SK-N-MC (cell line): ENCODE results near the gene NSD1.

Source experiments
- DNase-seq: peaks from one replicate; pipeline ENCODE4 v3.0.0-alpha.2; 2011; ENCODE audit warnings: low read depth, low spot score
- H3K27ac ChIP-seq: fragments of 200-600 bp; sonication (generic); 2 replicates; pipeline ENCODE4 v1.5.1; 2016; ENCODE audit warnings: mixed run types
- H3K36me3 ChIP-seq: fragments of 200-600 bp; sonication (generic); 2 replicates; pipeline ENCODE4 v1.6.1; 2017; ENCODE audit warnings: antibody characterized with exemption, low read length, mixed read lengths; ENCODE audit not compliant: insufficient read depth
- H3K4me3 ChIP-seq: fragments of 200-600 bp; sonication (generic); 2 replicates; pipeline ENCODE4 v1.5.1; 2016
- H3K9ac ChIP-seq: fragments of 200-600 bp; sonication (generic); 2 replicates; pipeline ENCODE4 v1.8.0; 2017; ENCODE audit warnings: mixed run types, mixed read lengths; ENCODE audit not compliant: insufficient read length
- H3K9me3 ChIP-seq: fragments of 200-600 bp; sonication (generic); 2 replicates; pipeline ENCODE4 v1.6.1; 2017; ENCODE audit warnings: low read depth, mild to moderate bottlenecking, antibody characterized with exemption, low read length, moderate library complexity, mixed read lengths
- EZH2 ChIP-seq: fragments of 200-600 bp; sonication (generic); IDR thresholded peaks from one replicate; pipeline ENCODE4 v1.6.1; 2017; ENCODE audit warnings: antibody characterized with exemption
- FOXP2 ChIP-seq: optimal IDR thresholded peaks from 2 replicates; pipeline ENCODE3; 2011; ENCODE audit warnings: mild to moderate bottlenecking, moderate library complexity; ENCODE audit not compliant: insufficient read depth; ENCODE audit errors: extremely low read length, control extremely low read depth
- POLR2AphosphoS5 ChIP-seq: IDR thresholded peaks from 2 replicates; pipeline ENCODE4 v1.6.1; 2012; ENCODE audit warnings: mild to moderate bottlenecking, low read depth, low read length, borderline replicate concordance

NSD1 gene

GRCh38 chr5:177212242-177212641 lies 78.7 kb downstream of the NSD1 start:
- Histone ChIP-seq H3K9me3 (no peaks in the 10 kb centered on the region), H3K27ac (no peak overlapping the region), H3K36me3 (peaks cover 36% of the 10 kb centered on the region), H3K9ac (no peak overlapping the region), H3K4me3 (no peak overlapping the region)
- DNase-seq: no peak
- no peak for TF ChIP-seq POLR2AphosphoS5
- no peak for TF ChIP-seq FOXP2
- no peak for TF ChIP-seq EZH2

- H3K27ac ChIP-seq: no peak overlapping the region
- no peaks in the 10 kb centered on the region for H3K9me3 ChIP-seq
- DNase-seq: no peak
- no peak overlapping the region for H3K9ac ChIP-seq
- TF ChIP-seq EZH2 (no peak), FOXP2 (no peak), POLR2AphosphoS5 (no peak)
- peaks cover 14% of the 10 kb centered on the region for H3K36me3 ChIP-seq
- no peak overlapping the region for H3K4me3 ChIP-seq
Observed at GRCh38 chr5:177220576-177220975, 87.0 kb downstream of the NSD1 start.

- TF ChIP-seq POLR2AphosphoS5: no peak
- Histone ChIP-seq H3K9ac (no peak overlapping the region), H3K9me3 (no peaks in the 10 kb centered on the region), H3K27ac (no peak overlapping the region), H3K36me3 (peaks cover 14% of the 10 kb centered on the region), H3K4me3 (no peak overlapping the region)
- DNase-seq: no peak
Observed at GRCh38 chr5:177222269-177222668, 88.7 kb downstream of the NSD1 start.

GRCh38 chr5:177225798-177226197 lies 92.2 kb downstream of the NSD1 start:
- Histone ChIP-seq H3K9ac (no peak overlapping the region), H3K9me3 (no peaks in the 10 kb centered on the region), H3K27ac (no peak overlapping the region), H3K4me3 (no peak overlapping the region), H3K36me3 (peaks cover 14% of the 10 kb centered on the region)
- no peak for DNase-seq
- TF ChIP-seq POLR2AphosphoS5 (no peak), EZH2 (no peak), FOXP2 (no peak)

- Histone ChIP-seq H3K9me3 (no peaks in the 10 kb centered on the region), H3K9ac (no peak overlapping the region), H3K36me3 (peaks cover 14% of the 10 kb centered on the region), H3K27ac (no peak overlapping the region), H3K4me3 (no peak overlapping the region)
- TF ChIP-seq EZH2 (no peak), POLR2AphosphoS5 (no peak), FOXP2 (no peak)
- no peak for DNase-seq
Observed at GRCh38 chr5:177226860-177227259, 93.3 kb downstream of the NSD1 start.

- TF ChIP-seq EZH2: no peak
- TF ChIP-seq POLR2AphosphoS5: no peak
- no peak for TF ChIP-seq FOXP2
- no peak for DNase-seq
- Histone ChIP-seq H3K4me3 (no peak overlapping the region), H3K36me3 (peaks cover 10% of the 10 kb centered on the region), H3K9ac (no peak overlapping the region), H3K9me3 (no peaks in the 10 kb centered on the region), H3K27ac (no peak overlapping the region)
Observed at GRCh38 chr5:177228751-177229150, 95.2 kb downstream of the NSD1 start.

- no peak for DNase-seq
- Histone ChIP-seq H3K27ac (no peak overlapping the region), H3K9me3 (no peaks in the 10 kb centered on the region), H3K4me3 (no peak overlapping the region), H3K36me3 (peaks cover 2% of the 10 kb centered on the region), H3K9ac (no peak overlapping the region)
- TF ChIP-seq POLR2AphosphoS5 (no peak), EZH2 (no peak), FOXP2 (no peak)
Observed at GRCh38 chr5:177230660-177231059, 97.1 kb downstream of the NSD1 start.

- H3K4me3 ChIP-seq: no peak overlapping the region
- no peak for DNase-seq
- no peak overlapping the region for H3K27ac ChIP-seq
- H3K36me3 ChIP-seq: peaks cover 7% of the 10 kb centered on the region
- H3K9me3 ChIP-seq: no peaks in the 10 kb centered on the region
- no peak overlapping the region for H3K9ac ChIP-seq
- TF ChIP-seq EZH2 (no peak), FOXP2 (no peak), POLR2AphosphoS5 (no peak)
Observed at GRCh38 chr5:177231479-177232250, 98.1 kb downstream of the NSD1 start.

- H3K9me3 ChIP-seq: no peaks in the 10 kb centered on the region
- H3K9ac ChIP-seq: no peak overlapping the region
- no peak overlapping the region for H3K4me3 ChIP-seq
- no peak for DNase-seq
- TF ChIP-seq POLR2AphosphoS5 (no peak), EZH2 (no peak), FOXP2 (no peak)
- no peak overlapping the region; the same call in 1 of the 2 replicates for H3K27ac ChIP-seq
- peaks cover 10% of the 10 kb centered on the region for H3K36me3 ChIP-seq
Observed at GRCh38 chr5:177232358-177232757, 98.8 kb downstream of the NSD1 start.
